ENCODE measurements around the gene AP2A1. TPM values are rescaled to one million over a fixed set of nuclear protein-coding genes. Genes with fewer than 3 reads are reported as not detected.

The AP2A1 gene
- total RNA-seq, 1 donor from 2014 or later, result 67.6 TPM

DNA sequence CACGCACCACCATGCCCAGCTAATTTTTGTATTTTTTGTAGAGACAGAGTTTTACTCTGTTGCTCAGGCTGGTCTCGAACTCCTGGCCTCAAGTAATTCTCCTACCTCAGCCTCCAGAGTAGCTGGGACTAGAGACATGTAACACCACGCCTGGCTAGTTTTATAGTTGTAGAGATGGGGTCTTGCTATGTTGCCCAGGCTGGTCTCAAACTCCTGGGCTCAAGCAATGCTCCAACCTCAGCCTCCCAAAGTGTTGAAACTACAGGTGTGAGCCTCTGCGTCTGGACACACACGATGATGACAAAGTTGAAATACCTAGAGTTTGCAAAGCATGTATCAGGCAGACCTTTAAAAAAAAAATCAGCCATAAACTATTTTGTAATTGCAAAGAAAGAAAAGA, 79.6 kb downstream of the AP2A1 start:
- no peak for ATAC-seq
- Histone ChIP-seq H3K27me3 (ENCODE audit: low read depth) (no peaks in the 10 kb centered on the region), H3K4me1 (peaks cover 4% of the 10 kb centered on the region)

GRCh38 chr19:49847731-49848696, 81.2 kb downstream of the AP2A1 start:
- Histone ChIP-seq H3K4me1 (peaks cover 16% of the 10 kb centered on the region), H3K27ac (no peak overlapping the region), H3K27me3 (ENCODE audit: low read depth) (no peaks in the 10 kb centered on the region), H3K4me3 (no peak overlapping the region), H3K36me3 (no peaks in the 10 kb centered on the region), H3K9me3 (no peaks in the 10 kb centered on the region)
- no peak for ATAC-seq
- DNase-seq, result no peak
- no peak for TF ChIP-seq CTCF (IDR thresholded peaks at IDR 0.05)
- intact Hi-C loops (cut with DNase I), result no loop called here

More for the DNA sequence above, 79.6 kb downstream of the AP2A1 start:
- Histone ChIP-seq H3K36me3 (no peaks in the 10 kb centered on the region), H3K27ac (no peak overlapping the region), H3K4me3 (no peak overlapping the region), H3K9me3 (no peaks in the 10 kb centered on the region)
- intact Hi-C loops (cut with DNase I), result no loop called here
- no peak for TF ChIP-seq CTCF (IDR thresholded peaks at IDR 0.05)
- DNase-seq, result no peak

GRCh38 chr19:49848938-49849337, 82.1 kb downstream of the AP2A1 start:
- Histone ChIP-seq H3K36me3 (no peaks in the 10 kb centered on the region), H3K4me3 (no peak overlapping the region), H3K27ac (no peak overlapping the region), H3K27me3 (ENCODE audit: low read depth) (no peaks in the 10 kb centered on the region), H3K9me3 (no peaks in the 10 kb centered on the region), H3K4me1 (peaks cover 26% of the 10 kb centered on the region)
- DNase-seq (no peak), ATAC-seq (no peak)
- no peak for TF ChIP-seq CTCF (IDR thresholded peaks at IDR 0.05)
- intact Hi-C loops (cut with DNase I), result no loop called here

GRCh38 chr19:49849433-49850220, 82.8 kb downstream of the AP2A1 start:
- TF ChIP-seq CTCF (IDR thresholded peaks at IDR 0.05), result no peak
- Histone ChIP-seq H3K9me3 (no peaks in the 10 kb centered on the region), H3K4me3 (peak overlapping the region; percentile 96), H3K27ac (peak overlapping the region; percentile 99), H3K4me1 (peaks cover 27% of the 10 kb centered on the region), H3K27me3 (ENCODE audit: low read depth) (no peaks in the 10 kb centered on the region), H3K36me3 (peaks cover 5% of the 10 kb centered on the region)
- intact Hi-C loops (cut with DNase I), result no loop called here
- ATAC-seq (no peak), DNase-seq (no peak)

DNA sequence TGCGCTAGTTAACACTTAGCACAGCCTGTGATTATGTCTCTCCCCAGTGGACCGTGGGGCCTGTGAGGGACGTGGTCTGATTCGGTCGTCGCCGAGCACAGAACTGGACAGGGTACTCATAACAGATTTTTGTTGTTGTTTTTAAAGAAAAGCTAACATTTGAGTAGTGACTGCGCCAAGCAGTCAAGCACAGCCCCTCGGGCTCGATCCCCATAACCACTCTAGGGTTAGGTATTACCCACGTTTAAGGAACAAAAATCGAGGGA, 83.4 kb downstream of the AP2A1 start:
- Histone ChIP-seq H3K27ac (peak overlapping the region; percentile 99), H3K36me3 (peaks cover 10% of the 10 kb centered on the region), H3K4me1 (peaks cover 27% of the 10 kb centered on the region), H3K4me3 (peak overlapping the region; percentile 96), H3K27me3 (ENCODE audit: low read depth) (no peaks in the 10 kb centered on the region), H3K9me3 (no peaks in the 10 kb centered on the region)
- intact Hi-C loops (cut with DNase I), result no loop called here
- ATAC-seq (no peak), DNase-seq (no peak)
- no peak for TF ChIP-seq CTCF (IDR thresholded peaks at IDR 0.05)

All from lower lobe of right lung (tissue), 2 donors.